T-helper 17 cell (primary cell): ENCODE measurements around the gene UBL7. TPM values are rescaled to one million over a fixed set of nuclear protein-coding genes. Genes with fewer than 3 reads are reported as not detected.

Experiments used
- ATAC-seq: fragments of 150-1000 bp; cut with Tn5 transposase; 2 replicates; pipeline ENCODE4 v1.10.0; 2021; ENCODE audit warnings: mild to moderate bottlenecking, moderate library complexity
- DNase-seq, 3 donors: peaks; one replicate each; pipeline versions ENCODE4 v3.0.0 to v3.0.0-alpha.2; 2020 to 2021
- H3K9me3 ChIP-seq: one replicate; pipeline ENCODE4 v1.7.0; 2013; ENCODE audit warnings: low read length, mild to moderate bottlenecking; ENCODE audit not compliant: control insufficient read depth, poor library complexity, severe bottlenecking
- H3K27ac Mint-ChIP-seq: one replicate; pipeline ENCODE4 v1.8.0; 2022; ENCODE audit warnings: mild to moderate bottlenecking, moderate library complexity, mixed read lengths
- H3K27me3 Mint-ChIP-seq: one replicate; pipeline ENCODE4 v1.8.0; 2022; ENCODE audit warnings: mixed read lengths
- H3K36me3 Mint-ChIP-seq: one replicate; pipeline ENCODE4 v1.8.0; 2022; ENCODE audit warnings: low read depth, mixed read lengths
- H3K4me1 Mint-ChIP-seq: one replicate; pipeline ENCODE4 v1.8.0; 2022; ENCODE audit warnings: mild to moderate bottlenecking, mixed read lengths
- H3K4me3 Mint-ChIP-seq: one replicate; pipeline ENCODE4 v1.8.0; 2022; ENCODE audit warnings: mild to moderate bottlenecking, moderate library complexity, mixed read lengths
- total RNA-seq, 4 donors: library from RNA in 2 of 4; stranded (reverse) in 2 of 4; gene quantifications; one replicate each; pipeline ENCODE4 v1.2.3 and lab custom pipeline; 2022 to 2026

The UBL7 gene
- total RNA-seq, 2 donors from 2014 or later, result 28.0 to 28.2 TPM

DNA sequence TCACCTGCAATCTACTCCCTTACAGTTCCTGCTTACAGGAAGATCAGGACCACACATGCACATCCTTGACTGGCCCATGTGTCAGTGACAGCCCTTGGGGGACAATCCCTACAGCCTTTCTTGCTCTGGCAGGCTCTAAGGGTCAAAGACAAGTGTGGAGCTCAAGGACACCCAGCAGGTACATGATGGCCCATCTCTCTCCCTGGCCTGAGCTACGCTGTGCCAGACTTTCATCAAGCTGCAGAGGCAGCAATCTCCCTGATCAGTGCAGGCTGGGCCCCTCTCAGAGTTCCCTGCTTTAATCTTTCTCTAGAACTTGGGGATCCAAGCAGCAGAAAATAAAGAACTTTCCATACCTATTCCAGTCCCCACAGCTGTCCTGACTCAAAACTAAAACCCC, 29.8 kb downstream of the UBL7 start:
- H3K27ac Mint-ChIP-seq, result no peak overlapping the region

GRCh38 chr15:74430510-74430951, 30.4 kb downstream of the UBL7 start:
- H3K27ac Mint-ChIP-seq, result no peak overlapping the region
- H3K9me3 ChIP-seq, result no peaks in the 10 kb centered on the region
- no peak for DNase-seq
- H3K27me3 Mint-ChIP-seq, result no peaks in the 10 kb centered on the region
- H3K4me1 Mint-ChIP-seq, result peaks cover 18% of the 10 kb centered on the region
- H3K4me3 Mint-ChIP-seq, result no peak overlapping the region
- no peak for ATAC-seq
- H3K36me3 Mint-ChIP-seq, result no peaks in the 10 kb centered on the region

More for the DNA sequence above, 29.8 kb downstream of the UBL7 start:
- Mint-ChIP-seq H3K36me3 (no peaks in the 10 kb centered on the region), H3K27me3 (no peaks in the 10 kb centered on the region), H3K4me1 (peaks cover 16% of the 10 kb centered on the region), H3K4me3 (peak overlapping the region; percentile 65)
- no peak for ATAC-seq
- H3K9me3 ChIP-seq, result no peaks in the 10 kb centered on the region
- no peak for DNase-seq

GRCh38 chr15:74429781-74430400, 31.1 kb downstream of the UBL7 start:
- no peak for DNase-seq
- Mint-ChIP-seq H3K36me3 (no peaks in the 10 kb centered on the region), H3K4me1 (peaks cover 19% of the 10 kb centered on the region), H3K27ac (peak overlapping the region; percentile 67), H3K4me3 (peak overlapping the region; percentile 63), H3K27me3 (no peaks in the 10 kb centered on the region)
- ATAC-seq, result no peak
- H3K9me3 ChIP-seq, result no peaks in the 10 kb centered on the region

DNA sequence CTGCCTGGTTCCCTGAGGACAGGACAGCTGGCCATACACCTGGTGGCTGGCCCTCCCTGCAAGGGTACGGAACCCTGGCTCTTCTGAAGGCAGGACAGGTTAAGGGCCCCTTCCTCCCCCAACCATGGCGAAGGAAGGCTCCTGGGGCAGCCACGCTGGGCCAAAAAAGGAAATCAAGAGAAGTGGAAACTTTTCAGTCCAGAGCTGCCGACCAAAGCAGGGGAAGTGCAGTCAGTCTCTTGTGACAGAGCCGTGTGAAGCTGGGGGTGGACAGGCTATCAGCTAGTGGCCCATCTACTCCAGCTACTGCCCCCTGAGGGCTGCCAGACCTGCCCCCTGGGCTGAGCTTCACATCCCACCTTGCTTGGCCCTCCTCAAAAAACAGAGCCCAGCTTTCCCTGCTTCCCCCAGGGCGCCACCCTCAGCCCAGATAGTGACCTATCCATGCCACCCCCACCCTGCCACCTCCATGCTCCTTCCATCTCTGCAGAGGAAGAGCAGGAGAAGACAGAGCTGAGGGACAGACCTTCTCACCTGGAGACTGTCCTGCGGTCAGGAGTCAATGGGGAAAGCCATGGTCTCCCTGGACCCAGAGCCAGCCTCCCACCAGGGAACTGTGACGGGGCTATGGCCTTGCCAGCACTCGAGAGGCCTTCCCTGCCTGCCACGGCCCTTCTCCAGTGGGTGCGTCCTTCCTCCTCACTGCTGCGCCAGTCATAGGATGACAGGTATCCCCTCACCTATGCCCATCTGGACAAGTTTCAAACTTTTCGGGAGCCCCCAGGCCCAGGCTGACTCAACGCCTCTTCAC, 31.8 kb downstream of the UBL7 start:
- DNase-seq, result no peak
- H3K27ac Mint-ChIP-seq, result peak overlapping the region; percentile 67
- peaks cover 17% of the 10 kb centered on the region for H3K4me1 Mint-ChIP-seq
- no peaks in the 10 kb centered on the region for H3K36me3 Mint-ChIP-seq
- H3K9me3 ChIP-seq, result no peaks in the 10 kb centered on the region
- H3K27me3 Mint-ChIP-seq, result no peaks in the 10 kb centered on the region
- peak overlapping the region; percentile 63 for H3K4me3 Mint-ChIP-seq
- ATAC-seq, result no peak

- ATAC-seq, result no peak
- Mint-ChIP-seq H3K4me3 (peak overlapping the region; percentile 50), H3K4me1 (peaks cover 15% of the 10 kb centered on the region), H3K27me3 (no peaks in the 10 kb centered on the region), H3K27ac (no peak overlapping the region), H3K36me3 (no peaks in the 10 kb centered on the region)
- no peaks in the 10 kb centered on the region for H3K9me3 ChIP-seq
- no peak for DNase-seq
Observed at GRCh38 chr15:74428442-74428787, 32.5 kb downstream of the UBL7 start.

DNA sequence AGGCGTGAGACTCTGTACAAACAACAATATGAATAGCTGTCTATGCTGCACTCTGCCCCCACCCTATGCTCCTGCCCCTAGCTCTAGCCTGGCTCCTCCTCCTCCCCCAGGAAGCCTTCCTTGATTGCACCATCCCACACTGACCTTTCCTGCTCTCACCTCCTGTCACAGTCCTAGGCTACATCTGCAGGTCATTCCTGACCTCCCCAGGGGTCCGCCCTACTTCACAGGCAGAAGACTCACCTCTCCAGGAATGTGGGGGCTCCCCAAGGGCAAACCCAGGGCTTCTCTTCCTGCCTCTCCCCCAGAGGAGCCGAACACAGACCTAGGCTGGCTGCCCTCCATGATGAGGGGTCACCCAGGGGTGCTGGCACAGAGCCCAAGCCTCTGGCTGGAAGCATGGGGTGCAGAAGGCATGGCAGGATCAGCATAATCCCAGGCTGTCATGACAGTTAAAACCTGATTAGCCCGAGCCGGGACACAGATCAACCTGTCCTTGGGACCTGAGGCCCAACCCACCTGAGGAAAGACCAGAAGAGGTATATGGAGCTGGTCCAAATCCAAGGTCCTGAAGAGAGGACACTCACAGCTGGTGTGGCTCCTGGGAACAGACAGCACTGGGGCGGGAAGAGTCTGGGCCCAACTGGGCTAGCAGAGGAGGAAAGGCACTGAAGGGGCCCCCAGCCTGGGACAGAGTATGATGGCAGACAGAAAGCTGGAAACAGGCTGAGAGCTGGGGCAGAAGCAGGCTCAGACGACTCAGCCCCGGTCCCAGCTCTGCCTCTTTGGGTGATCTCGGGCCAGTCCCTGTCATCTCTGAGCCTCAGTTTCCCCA, 33.1 kb downstream of the UBL7 start:
- Mint-ChIP-seq H3K36me3 (no peaks in the 10 kb centered on the region), H3K27me3 (no peaks in the 10 kb centered on the region), H3K27ac (no peak overlapping the region), H3K4me3 (no peak overlapping the region), H3K4me1 (peaks cover 15% of the 10 kb centered on the region)
- no peak for ATAC-seq
- no peaks in the 10 kb centered on the region for H3K9me3 ChIP-seq
- DNase-seq, result no peak

DNA sequence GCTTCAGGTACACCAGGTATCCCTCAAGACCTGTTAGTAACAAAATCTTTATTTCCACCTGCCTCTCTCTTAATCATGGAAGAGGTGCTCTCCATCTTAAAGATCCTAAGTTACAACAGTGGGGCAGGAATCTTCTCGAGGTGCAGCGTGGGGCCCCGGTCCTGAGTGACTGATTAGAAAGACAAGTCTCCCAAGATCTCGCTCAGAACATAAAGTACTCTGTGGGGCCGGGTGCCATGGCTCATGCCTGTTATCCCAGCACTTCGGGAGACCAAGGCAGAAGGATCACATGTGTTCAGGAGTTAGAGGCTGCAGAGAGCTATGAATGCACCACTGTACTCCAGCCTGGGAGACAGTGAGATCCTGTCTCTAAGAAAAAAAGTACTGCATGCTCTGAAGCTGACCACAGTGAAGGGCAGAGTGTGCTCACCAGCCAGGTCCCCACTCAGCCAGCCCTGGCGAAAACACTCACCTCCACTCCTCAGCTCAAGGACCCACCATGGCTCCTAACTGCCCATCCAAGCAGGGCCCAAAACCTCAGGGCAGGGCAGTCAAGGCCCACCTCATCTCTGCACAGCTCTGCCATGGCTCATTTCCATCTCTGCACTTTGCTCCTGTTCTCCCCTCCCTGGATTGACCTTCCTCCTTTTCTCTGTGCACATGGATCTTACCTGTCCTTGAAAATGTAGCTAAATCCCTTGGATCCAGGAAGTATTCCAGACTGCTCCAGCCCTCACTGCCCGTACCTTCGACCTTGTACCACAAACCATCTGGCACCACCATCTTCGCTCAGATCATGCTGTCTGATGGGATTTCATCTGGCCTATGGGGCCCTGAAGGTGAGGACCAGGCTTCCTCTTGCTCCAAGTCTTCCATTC, 34.3 kb downstream of the UBL7 start:
- H3K36me3 Mint-ChIP-seq, result no peaks in the 10 kb centered on the region
- peaks cover 11% of the 10 kb centered on the region for H3K4me1 Mint-ChIP-seq
- no peaks in the 10 kb centered on the region for H3K9me3 ChIP-seq
- H3K27me3 Mint-ChIP-seq, result no peaks in the 10 kb centered on the region
- ATAC-seq (no peak), DNase-seq (no peak)
- H3K27ac Mint-ChIP-seq, result no peak overlapping the region
- H3K4me3 Mint-ChIP-seq, result no peak overlapping the region

GRCh38 chr15:74425630-74426029, 35.3 kb downstream of the UBL7 start:
- no peaks in the 10 kb centered on the region for H3K9me3 ChIP-seq
- no peak for DNase-seq
- Mint-ChIP-seq H3K4me1 (peaks cover 11% of the 10 kb centered on the region), H3K4me3 (no peak overlapping the region), H3K36me3 (no peaks in the 10 kb centered on the region), H3K27me3 (no peaks in the 10 kb centered on the region), H3K27ac (no peak overlapping the region)
- ATAC-seq, result no peak

GRCh38 chr15:74424901-74425528, 35.9 kb downstream of the UBL7 start:
- H3K9me3 ChIP-seq, result no peaks in the 10 kb centered on the region
- Mint-ChIP-seq H3K4me3 (no peak overlapping the region), H3K4me1 (peaks cover 11% of the 10 kb centered on the region), H3K27ac (peak overlapping the region; percentile 2), H3K36me3 (no peaks in the 10 kb centered on the region), H3K27me3 (no peaks in the 10 kb centered on the region)
- no peak for ATAC-seq
- DNase-seq, result no peak

DNA sequence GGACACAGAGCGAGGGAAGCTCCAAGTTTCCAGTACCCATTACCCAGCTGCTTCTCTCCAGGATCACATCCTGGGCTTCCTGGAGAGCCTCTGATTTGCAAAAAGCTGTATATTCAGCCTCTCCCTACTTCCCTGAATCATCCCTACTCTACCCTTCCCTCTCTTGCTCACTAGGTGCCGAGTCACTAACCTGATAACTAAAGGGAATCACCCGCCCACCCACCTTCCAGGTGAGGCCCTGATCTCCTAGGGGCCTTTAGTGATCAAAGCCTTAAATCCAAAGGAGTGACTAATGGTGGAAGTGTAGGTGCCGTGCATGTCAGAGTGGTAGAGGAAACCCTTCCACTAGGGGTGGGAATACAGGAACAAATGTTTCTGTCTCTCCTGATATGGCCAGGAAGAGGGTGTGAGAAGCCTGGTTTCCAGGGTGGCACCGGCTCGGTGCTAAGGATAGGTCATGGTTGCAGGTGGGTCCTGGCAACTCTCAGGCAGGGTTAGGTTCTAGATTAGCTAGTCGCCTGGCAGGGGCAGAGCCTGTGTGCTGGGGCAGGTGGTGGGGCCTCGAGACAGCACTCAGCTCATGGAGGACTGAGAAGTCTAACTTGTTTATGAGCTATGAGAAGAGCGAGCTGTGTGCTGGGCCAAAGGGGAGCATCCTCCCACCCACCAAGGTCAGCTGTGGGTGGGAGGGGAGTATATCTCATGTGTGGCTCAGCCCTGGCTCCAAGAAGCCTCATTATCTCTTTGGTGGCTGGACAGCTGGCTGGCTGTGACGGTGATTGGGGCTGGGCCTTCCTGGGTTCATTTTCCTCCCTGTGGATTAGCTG, 37.3 kb downstream of the UBL7 start:
- H3K9me3 ChIP-seq, result no peaks in the 10 kb centered on the region
- DNase-seq (no peak), ATAC-seq (no peak)
- H3K4me1 Mint-ChIP-seq, result peaks cover 10% of the 10 kb centered on the region
- no peak overlapping the region for H3K4me3 Mint-ChIP-seq
- H3K27me3 Mint-ChIP-seq, result no peaks in the 10 kb centered on the region
- H3K36me3 Mint-ChIP-seq, result no peaks in the 10 kb centered on the region
- no peak overlapping the region for H3K27ac Mint-ChIP-seq

GRCh38 chr15:74422652-74423430, 38.1 kb downstream of the UBL7 start:
- Mint-ChIP-seq H3K27me3 (no peaks in the 10 kb centered on the region), H3K4me1 (peaks cover 10% of the 10 kb centered on the region), H3K36me3 (no peaks in the 10 kb centered on the region), H3K4me3 (no peak overlapping the region), H3K27ac (no peak overlapping the region)
- DNase-seq, result no peak
- H3K9me3 ChIP-seq, result no peaks in the 10 kb centered on the region
- no peak for ATAC-seq
